Stomach (tissue), 4 donors: ENCODE measurements around the gene MEOX2.

Experiments used
- EP300 ChIP-seq: sonication (generic); formaldehyde crosslinking; IDR thresholded peaks from one replicate; pipeline ENCODE4 v1.6.1; 2017; ENCODE audit warnings: antibody characterized with exemption
- TF ChIP-seq, protein P1 (sequence below), 7 experiments: fragments of 450-650 bp in 4 of 7; fragments of 200-600 bp in 3 of 7; sonication (generic) in 3 of 7; IDR thresholded peaks; one replicate each; pipeline ENCODE4 v1.5.1; 2016 to 2019; ENCODE audit warnings: antibody characterized with exemption in 7 of 7, control low read depth in 2 of 7, mild to moderate bottlenecking in 1 of 7

DNA sequence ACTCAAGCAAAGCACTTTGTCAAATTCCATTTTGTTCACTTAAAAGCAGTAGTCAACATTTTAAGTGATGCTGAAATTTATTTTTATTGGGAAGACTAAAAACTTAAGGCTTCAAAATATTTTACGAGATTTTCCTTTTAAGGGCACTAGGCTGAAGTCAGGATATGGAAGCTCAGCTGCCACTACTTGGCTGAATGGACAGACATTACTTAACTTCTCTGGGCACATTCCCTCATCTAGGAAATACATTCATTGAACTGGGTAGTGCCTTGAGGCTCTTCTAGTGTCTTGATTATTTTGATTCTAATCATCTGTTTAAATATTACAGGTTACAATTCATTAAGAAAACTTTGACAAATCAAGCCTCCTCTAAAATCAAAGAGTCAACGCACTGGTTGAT is 11.1 kb downstream of the MEOX2 start:
- TF ChIP-seq, protein P1, sequence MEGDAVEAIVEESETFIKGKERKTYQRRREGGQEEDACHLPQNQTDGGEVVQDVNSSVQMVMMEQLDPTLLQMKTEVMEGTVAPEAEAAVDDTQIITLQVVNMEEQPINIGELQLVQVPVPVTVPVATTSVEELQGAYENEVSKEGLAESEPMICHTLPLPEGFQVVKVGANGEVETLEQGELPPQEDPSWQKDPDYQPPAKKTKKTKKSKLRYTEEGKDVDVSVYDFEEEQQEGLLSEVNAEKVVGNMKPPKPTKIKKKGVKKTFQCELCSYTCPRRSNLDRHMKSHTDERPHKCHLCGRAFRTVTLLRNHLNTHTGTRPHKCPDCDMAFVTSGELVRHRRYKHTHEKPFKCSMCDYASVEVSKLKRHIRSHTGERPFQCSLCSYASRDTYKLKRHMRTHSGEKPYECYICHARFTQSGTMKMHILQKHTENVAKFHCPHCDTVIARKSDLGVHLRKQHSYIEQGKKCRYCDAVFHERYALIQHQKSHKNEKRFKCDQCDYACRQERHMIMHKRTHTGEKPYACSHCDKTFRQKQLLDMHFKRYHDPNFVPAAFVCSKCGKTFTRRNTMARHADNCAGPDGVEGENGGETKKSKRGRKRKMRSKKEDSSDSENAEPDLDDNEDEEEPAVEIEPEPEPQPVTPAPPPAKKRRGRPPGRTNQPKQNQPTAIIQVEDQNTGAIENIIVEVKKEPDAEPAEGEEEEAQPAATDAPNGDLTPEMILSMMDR (IDR thresholded peaks at IDR 0.05): no peak
- TF ChIP-seq EP300: no peak
